Panc1 (cell line): ENCODE measurements around the gene CDKAL1. TPM values are rescaled to one million over a fixed set of nuclear protein-coding genes. Genes with fewer than 3 reads are reported as not detected.

Experiments
- ATAC-seq: fragments of 200-7000 bp; cut with Tn5 transposase; 2 replicates; pipeline ENCODE4 v1.9.1; 2020; ENCODE audit warnings: mild to moderate bottlenecking, moderate library complexity
- BruUV-seq: library from RNA; stranded (reverse); fragments of 400-500 nt; replicated peaks from 2 replicates; lab custom pipeline; 2021; lab: Mats Ljungman, UMichigan
- CTCF ChIA-PET: fragments of 300-600 bp; sonication (Branson Sonifier 250); formaldehyde crosslinking; loops from one replicate; lab custom pipeline; 2022; ENCODE audit warnings: antibody characterized with exemption; lab: Charles Lee
- POLR2A ChIA-PET: fragments of 300-600 bp; sonication (Branson Sonifier 250); formaldehyde crosslinking; loops from one replicate; lab custom pipeline; 2022; ENCODE audit warnings: antibody characterized with exemption; lab: Charles Lee
- DNase-seq: peaks from one replicate; pipeline ENCODE4 v3.0.0-alpha.2; 2010; ENCODE audit warnings: low read depth, low spot score
- H3K27ac ChIP-seq: 2 replicates; pipeline ENCODE4 v1.5.1; 2011; ENCODE audit warnings: mild to moderate bottlenecking, low read length, inconsistent platforms
- H3K27me3 ChIP-seq: fragments of 200-500 bp; sonication (Bioruptor generic); 2 replicates; pipeline ENCODE4 v1.6.0; 2014; ENCODE audit warnings: low read length, inconsistent platforms; ENCODE audit not compliant: control insufficient read depth, insufficient read depth
- H3K36me3 ChIP-seq: fragments of 200-500 bp; sonication (Bioruptor generic); 2 replicates; pipeline ENCODE4 v1.5.1; 2014; ENCODE audit warnings: inconsistent platforms, mild to moderate bottlenecking, low read length, moderate library complexity; ENCODE audit not compliant: control insufficient read depth, insufficient read depth
- H3K4me1 ChIP-seq: 2 replicates; pipeline ENCODE4 v1.5.1; 2011; ENCODE audit warnings: inconsistent platforms, mild to moderate bottlenecking, low read length, moderate library complexity; ENCODE audit not compliant: control insufficient read depth, insufficient read depth
- H3K4me3 ChIP-seq, 2 experiments: 2 replicates each; pipeline ENCODE4 v1.5.1; 2011 to 2012; ENCODE audit warnings: low read depth in 2 of 2, low read length in 2 of 2, mild to moderate bottlenecking in 2 of 2, inconsistent platforms in 1 of 2, moderate library complexity in 1 of 2
- H3K9me3 ChIP-seq: fragments of 200-500 bp; sonication (Bioruptor generic); 2 replicates; pipeline ENCODE4 v1.5.1; 2014; ENCODE audit warnings: low read depth, mild to moderate bottlenecking, inconsistent platforms, low read length, moderate library complexity; ENCODE audit not compliant: control insufficient read depth, insufficient read depth
- POLR2AphosphoS5 ChIP-seq: IDR thresholded peaks from 2 replicates; pipeline ENCODE4 v1.6.1; 2012; ENCODE audit warnings: mild to moderate bottlenecking, low read depth, low read length, moderate library complexity
- SIN3A ChIP-seq: IDR thresholded peaks from 2 replicates; pipeline ENCODE4 v1.6.1; 2012; ENCODE audit warnings: low read depth, mild to moderate bottlenecking, low read length, moderate library complexity, borderline replicate concordance; ENCODE audit not compliant: insufficient read depth
- TCF7L2 ChIP-seq: IDR thresholded peaks from 2 replicates; pipeline ENCODE4 v1.6.1; 2011; ENCODE audit warnings: mild to moderate bottlenecking, low read depth, low read length, inconsistent platforms
- in situ Hi-C: cut with HindIII; loops from 2 replicates; pipeline ENCODE4 v1.10.0; 2016; ENCODE audit warnings: low sequenced_read_pairs, low pct_unique_long_range_greater_than_20kb
- intact Hi-C: fragments of 100-400 bp; cut with micrococcal nuclease; formaldehyde crosslinking; loops from one replicate; pipeline ENCODE4 v1.10.0; 2022; ENCODE audit not compliant: unreplicated experiment
- total RNA-seq: library from RNA; stranded (reverse); gene quantifications from one replicate; pipeline ENCODE4 v1.2.1, GENCODE V29; 2021; ENCODE audit not compliant: unreplicated experiment
- TF ChIP-seq, protein P1 (sequence below): fragments of 450-650 bp; IDR thresholded peaks from 2 replicates; pipeline ENCODE4 v1.5.1; 2017; ENCODE audit warnings: mild to moderate bottlenecking
- TF ChIP-seq, protein P2 (sequence below), 2 experiments: IDR thresholded peaks; 2 replicates each; pipeline ENCODE4 v1.6.1; 2011 to 2012; ENCODE audit warnings: low read depth in 2 of 2, control low read depth in 1 of 2, low read length in 1 of 2, mild to moderate bottlenecking in 1 of 2, moderate library complexity in 1 of 2; ENCODE audit not compliant: insufficient read depth in 1 of 2

CDKAL1 gene
- total RNA-seq, 1 experiment from 2014 or later, result 14.5 TPM

DNA sequence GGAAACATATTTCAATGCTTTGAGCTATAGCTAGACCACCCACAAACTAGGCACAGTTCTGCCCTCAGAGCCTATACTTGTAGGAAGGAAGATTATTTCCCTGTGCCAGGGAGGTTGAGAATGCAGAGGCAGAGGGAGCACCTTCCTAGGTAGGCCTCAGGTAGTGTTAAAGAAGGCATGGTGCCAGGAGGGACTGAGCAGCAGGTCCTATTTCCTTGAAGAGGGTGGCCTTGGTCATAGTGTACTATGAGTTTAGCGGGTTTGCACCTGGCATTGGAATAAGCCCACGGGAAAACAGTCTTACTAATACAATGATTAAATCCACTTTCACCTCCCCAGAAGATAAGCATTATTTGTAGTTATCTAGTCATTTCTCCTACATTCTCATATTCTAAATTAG lies 375.4 kb downstream of the CDKAL1 start:
- ChIA-PET POLR2A (no interaction called here), CTCF (no interaction called here)
- in situ Hi-C loops, result no loop called here

DNA sequence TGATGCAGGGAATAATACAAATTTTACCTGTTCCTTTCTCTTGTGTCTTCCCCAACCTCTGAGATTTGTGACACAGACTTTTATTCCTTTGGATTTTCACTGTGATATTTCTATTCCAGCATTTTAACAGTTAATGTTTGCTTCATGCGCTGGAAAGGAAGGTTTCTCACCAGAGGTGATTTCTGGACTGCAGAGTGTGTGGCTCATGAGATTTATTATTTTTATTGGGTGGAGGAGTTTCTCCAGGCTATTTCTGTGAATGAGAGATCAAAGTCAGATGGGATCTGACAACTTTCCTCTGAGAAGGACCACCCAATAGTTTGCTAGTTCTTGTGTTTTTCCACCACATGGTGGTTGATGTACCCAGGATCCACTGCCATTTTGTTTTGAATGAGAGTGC lies 377.5 kb downstream of the CDKAL1 start:
- POLR2A ChIA-PET, result no interaction called here
- intact Hi-C loops, result no loop called here
- no TSS peak for BruUV-seq
- CTCF ChIA-PET, result no interaction called here
- in situ Hi-C loops, result no loop called here
- no peaks in the 10 kb centered on the region for H3K36me3 ChIP-seq
- H3K4me1 ChIP-seq, result no peaks in the 10 kb centered on the region; the same call in 1 of the 2 replicates
- TF ChIP-seq POLR2AphosphoS5, result no peak
- TF ChIP-seq, protein P1, sequence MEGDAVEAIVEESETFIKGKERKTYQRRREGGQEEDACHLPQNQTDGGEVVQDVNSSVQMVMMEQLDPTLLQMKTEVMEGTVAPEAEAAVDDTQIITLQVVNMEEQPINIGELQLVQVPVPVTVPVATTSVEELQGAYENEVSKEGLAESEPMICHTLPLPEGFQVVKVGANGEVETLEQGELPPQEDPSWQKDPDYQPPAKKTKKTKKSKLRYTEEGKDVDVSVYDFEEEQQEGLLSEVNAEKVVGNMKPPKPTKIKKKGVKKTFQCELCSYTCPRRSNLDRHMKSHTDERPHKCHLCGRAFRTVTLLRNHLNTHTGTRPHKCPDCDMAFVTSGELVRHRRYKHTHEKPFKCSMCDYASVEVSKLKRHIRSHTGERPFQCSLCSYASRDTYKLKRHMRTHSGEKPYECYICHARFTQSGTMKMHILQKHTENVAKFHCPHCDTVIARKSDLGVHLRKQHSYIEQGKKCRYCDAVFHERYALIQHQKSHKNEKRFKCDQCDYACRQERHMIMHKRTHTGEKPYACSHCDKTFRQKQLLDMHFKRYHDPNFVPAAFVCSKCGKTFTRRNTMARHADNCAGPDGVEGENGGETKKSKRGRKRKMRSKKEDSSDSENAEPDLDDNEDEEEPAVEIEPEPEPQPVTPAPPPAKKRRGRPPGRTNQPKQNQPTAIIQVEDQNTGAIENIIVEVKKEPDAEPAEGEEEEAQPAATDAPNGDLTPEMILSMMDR, result no peak
- TF ChIP-seq, protein P2, sequence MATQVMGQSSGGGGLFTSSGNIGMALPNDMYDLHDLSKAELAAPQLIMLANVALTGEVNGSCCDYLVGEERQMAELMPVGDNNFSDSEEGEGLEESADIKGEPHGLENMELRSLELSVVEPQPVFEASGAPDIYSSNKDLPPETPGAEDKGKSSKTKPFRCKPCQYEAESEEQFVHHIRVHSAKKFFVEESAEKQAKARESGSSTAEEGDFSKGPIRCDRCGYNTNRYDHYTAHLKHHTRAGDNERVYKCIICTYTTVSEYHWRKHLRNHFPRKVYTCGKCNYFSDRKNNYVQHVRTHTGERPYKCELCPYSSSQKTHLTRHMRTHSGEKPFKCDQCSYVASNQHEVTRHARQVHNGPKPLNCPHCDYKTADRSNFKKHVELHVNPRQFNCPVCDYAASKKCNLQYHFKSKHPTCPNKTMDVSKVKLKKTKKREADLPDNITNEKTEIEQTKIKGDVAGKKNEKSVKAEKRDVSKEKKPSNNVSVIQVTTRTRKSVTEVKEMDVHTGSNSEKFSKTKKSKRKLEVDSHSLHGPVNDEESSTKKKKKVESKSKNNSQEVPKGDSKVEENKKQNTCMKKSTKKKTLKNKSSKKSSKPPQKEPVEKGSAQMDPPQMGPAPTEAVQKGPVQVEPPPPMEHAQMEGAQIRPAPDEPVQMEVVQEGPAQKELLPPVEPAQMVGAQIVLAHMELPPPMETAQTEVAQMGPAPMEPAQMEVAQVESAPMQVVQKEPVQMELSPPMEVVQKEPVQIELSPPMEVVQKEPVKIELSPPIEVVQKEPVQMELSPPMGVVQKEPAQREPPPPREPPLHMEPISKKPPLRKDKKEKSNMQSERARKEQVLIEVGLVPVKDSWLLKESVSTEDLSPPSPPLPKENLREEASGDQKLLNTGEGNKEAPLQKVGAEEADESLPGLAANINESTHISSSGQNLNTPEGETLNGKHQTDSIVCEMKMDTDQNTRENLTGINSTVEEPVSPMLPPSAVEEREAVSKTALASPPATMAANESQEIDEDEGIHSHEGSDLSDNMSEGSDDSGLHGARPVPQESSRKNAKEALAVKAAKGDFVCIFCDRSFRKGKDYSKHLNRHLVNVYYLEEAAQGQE (IDR thresholded peaks at IDR 0.05; ENCODE audit: insufficient read depth in 1 of 2, low read depth in 2 of 2, low read length in 1 of 2), result no peak
- H3K4me3 ChIP-seq, result no peak overlapping the region
- DNase-seq (no peak), ATAC-seq (no peak)
- no peak overlapping the region for H3K27ac ChIP-seq
- H3K27me3 ChIP-seq, result no peaks in the 10 kb centered on the region
- 0 out of 2 replicates have a peak, but pooled peaks cover 5% of the 10 kb centered on the region for H3K9me3 ChIP-seq

More for the DNA sequence above, 375.4 kb downstream of the CDKAL1 start:
- no TSS peak for BruUV-seq
- no peak for ATAC-seq
- no peak overlapping the region for H3K27ac ChIP-seq
- TF ChIP-seq, protein P2 (IDR thresholded peaks at IDR 0.05; ENCODE audit: insufficient read depth in 1 of 2, low read depth in 2 of 2, low read length in 1 of 2), result no peak
- no peak for TF ChIP-seq SIN3A
- TF ChIP-seq, protein P1, result no peak
- TF ChIP-seq POLR2AphosphoS5, result no peak
- no peak for TF ChIP-seq TCF7L2
- intact Hi-C loops, result no loop called here
- H3K36me3 ChIP-seq, result no peaks in the 10 kb centered on the region
- no peaks in the 10 kb centered on the region; the same call in 1 of the 2 replicates for H3K4me1 ChIP-seq
- no peaks in the 10 kb centered on the region for H3K27me3 ChIP-seq
- no peak for DNase-seq
- H3K9me3 ChIP-seq, result peaks cover 15% of the 10 kb centered on the region; the same call in 1 of the 2 replicates
- H3K4me3 ChIP-seq, result no peak overlapping the region
